ENCODE data around the gene PAGE4. TPM values are rescaled to one million over a fixed set of nuclear protein-coding genes. Genes with fewer than 3 reads are reported as not detected.

PAGE4 gene
- total RNA-seq, 4 donors from 2014 or later = not detected

- no peaks in the 10 kb centered on the region for H3K9me3 ChIP-seq
- DNase-seq = no peak
- WGBS, 2 donors = 74 to 93% methylated on average over 1 of the region's 1 CpG
Observed at GRCh38 chrX:49850028-49850427, 20.9 kb downstream of the PAGE4 start.

GRCh38 chrX:49853661-49854060 lies 24.6 kb downstream of the PAGE4 start:
- H3K4me1 ChIP-seq = no peaks in the 10 kb centered on the region
- 89 to 90% methylated on average over 6 of the region's 6 CpGs for WGBS, 2 donors
- no peaks in the 10 kb centered on the region for H3K9me3 ChIP-seq
- H3K27me3 ChIP-seq = no peaks in the 10 kb centered on the region
- no peak overlapping the region for H3K27ac ChIP-seq
- TF ChIP-seq CTCF (IDR thresholded peaks at IDR 0.05) (no peak), POLR2A (IDR thresholded peaks at IDR 0.05) (no peak)
- H3K4me3 ChIP-seq (replicated peaks in 1 of 3) = no peak overlapping the region
- intact Hi-C loops (cut with DNase I) = no loop called here
- no peak for DNase-seq
- H3K36me3 ChIP-seq = no peaks in the 10 kb centered on the region

More at GRCh38 chrX:49850028-49850427, 20.9 kb downstream of the PAGE4 start:
- Histone ChIP-seq H3K4me3 (replicated peaks in 1 of 3) (no peak overlapping the region), H3K4me1 (no peaks in the 10 kb centered on the region), H3K36me3 (no peaks in the 10 kb centered on the region), H3K27ac (no peak overlapping the region), H3K27me3 (no peaks in the 10 kb centered on the region)
- TF ChIP-seq POLR2A (IDR thresholded peaks at IDR 0.05) = no peak
- TF ChIP-seq CTCF (IDR thresholded peaks at IDR 0.05) = no peak
- intact Hi-C loops (cut with DNase I) = no loop called here

- H3K9me3 ChIP-seq = no peaks in the 10 kb centered on the region
- no peak for TF ChIP-seq CTCF (IDR thresholded peaks at IDR 0.05)
- TF ChIP-seq POLR2A (IDR thresholded peaks at IDR 0.05) = no peak
- DNase-seq = no peak
- no peak overlapping the region for H3K27ac ChIP-seq
- 41 to 57% methylated on average over 2 of the region's 2 CpGs for WGBS, 2 donors
- no peak overlapping the region for H3K4me3 ChIP-seq (replicated peaks in 1 of 3)
- intact Hi-C loops (cut with DNase I) = no loop called here
- no peaks in the 10 kb centered on the region for H3K4me1 ChIP-seq
- no peaks in the 10 kb centered on the region for H3K27me3 ChIP-seq
- no peaks in the 10 kb centered on the region for H3K36me3 ChIP-seq
Observed at GRCh38 chrX:49856819-49857218, 27.7 kb downstream of the PAGE4 start.

GRCh38 chrX:49858341-49858740 lies 29.2 kb downstream of the PAGE4 start:
- DNase-seq = no peak
- H3K27me3 ChIP-seq = no peaks in the 10 kb centered on the region
- no peak overlapping the region for H3K27ac ChIP-seq
- no peaks in the 10 kb centered on the region for H3K36me3 ChIP-seq
- WGBS, 2 donors = 45 to 58% methylated on average over 2 of the region's 2 CpGs
- H3K4me1 ChIP-seq = no peaks in the 10 kb centered on the region
- TF ChIP-seq POLR2A (IDR thresholded peaks at IDR 0.05) = no peak
- no peak for TF ChIP-seq CTCF (IDR thresholded peaks at IDR 0.05)
- H3K4me3 ChIP-seq (replicated peaks in 1 of 3) = no peak overlapping the region
- intact Hi-C loops (cut with DNase I) = no loop called here
- no peaks in the 10 kb centered on the region for H3K9me3 ChIP-seq

- Histone ChIP-seq H3K27ac (no peak overlapping the region), H3K36me3 (no peaks in the 10 kb centered on the region), H3K4me3 (replicated peaks in 1 of 3) (no peak overlapping the region), H3K27me3 (no peaks in the 10 kb centered on the region), H3K9me3 (no peaks in the 10 kb centered on the region), H3K4me1 (no peaks in the 10 kb centered on the region)
- 95 to 100% methylated on average over 1 of the region's 1 CpG for WGBS, 2 donors
- DNase-seq = no peak
- no peak for TF ChIP-seq CTCF (IDR thresholded peaks at IDR 0.05)
- TF ChIP-seq POLR2A (IDR thresholded peaks at IDR 0.05) = no peak
- intact Hi-C loops (cut with DNase I) = no loop called here
Observed at GRCh38 chrX:49859491-49859890, 30.4 kb downstream of the PAGE4 start.

Measured in thyroid gland (tissue), 4 donors.